GM12892 (cell line): ENCODE results near the gene FANCC.

Experiments
- DNase-seq: peaks from one replicate; pipeline ENCODE4 v3.0.0; 2011; ENCODE audit not compliant: insufficient read length
- FAIRE-seq: peaks from 2 replicates; lab custom pipeline; 2011; peaks lifted over from hg19 to GRCh38; lab: Jason Lieb, UNC
- POLR2A ChIP-seq: IDR thresholded peaks from 2 replicates; pipeline ENCODE4 v1.6.1; 2011; ENCODE audit warnings: low read depth, low read length, control low read depth
- POLR2AphosphoS5 ChIP-seq: IDR thresholded peaks from 2 replicates; pipeline ENCODE4 v1.6.1; 2011; ENCODE audit warnings: low read depth, low read length, control low read depth
- TAF1 ChIP-seq: IDR thresholded peaks from 2 replicates; pipeline ENCODE4 v1.6.1; 2011; ENCODE audit warnings: low read depth, mild to moderate bottlenecking, control low read depth, low read length, borderline replicate concordance

FANCC gene

GRCh38 chr9:95193067-95193466, 124.4 kb downstream of the FANCC start:
- no peak for FAIRE-seq
- TF ChIP-seq POLR2AphosphoS5 = no peak
- no peak for DNase-seq

- DNase-seq (no peak), FAIRE-seq (no peak)
- TF ChIP-seq TAF1 = no peak
- no peak for TF ChIP-seq POLR2A
- TF ChIP-seq POLR2AphosphoS5 = no peak
Observed at GRCh38 chr9:95192631-95193030, 124.9 kb downstream of the FANCC start.

DNA sequence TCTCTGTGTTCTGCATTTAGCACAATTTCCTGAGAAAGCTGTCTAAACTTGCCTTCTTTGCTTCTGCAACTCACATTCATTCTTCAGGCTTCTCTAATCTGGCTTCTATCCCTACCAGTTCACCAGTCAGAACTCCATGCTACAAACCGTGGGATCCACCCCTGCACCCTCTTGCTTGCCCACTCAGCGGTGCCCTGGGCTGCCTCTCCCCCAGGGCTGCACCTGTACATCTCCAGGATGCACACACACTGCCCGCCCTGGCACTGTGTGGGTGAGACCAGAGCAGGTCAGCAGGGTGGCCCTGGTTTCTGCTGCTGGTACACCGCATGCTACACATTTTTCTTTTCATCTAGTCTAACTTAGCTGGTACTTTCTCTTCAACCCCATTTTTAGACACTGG, 127.1 kb downstream of the FANCC start:
- DNase-seq (no peak), FAIRE-seq (no peak)
- TF ChIP-seq POLR2A (no peak), POLR2AphosphoS5 (no peak), TAF1 (no peak)

DNA sequence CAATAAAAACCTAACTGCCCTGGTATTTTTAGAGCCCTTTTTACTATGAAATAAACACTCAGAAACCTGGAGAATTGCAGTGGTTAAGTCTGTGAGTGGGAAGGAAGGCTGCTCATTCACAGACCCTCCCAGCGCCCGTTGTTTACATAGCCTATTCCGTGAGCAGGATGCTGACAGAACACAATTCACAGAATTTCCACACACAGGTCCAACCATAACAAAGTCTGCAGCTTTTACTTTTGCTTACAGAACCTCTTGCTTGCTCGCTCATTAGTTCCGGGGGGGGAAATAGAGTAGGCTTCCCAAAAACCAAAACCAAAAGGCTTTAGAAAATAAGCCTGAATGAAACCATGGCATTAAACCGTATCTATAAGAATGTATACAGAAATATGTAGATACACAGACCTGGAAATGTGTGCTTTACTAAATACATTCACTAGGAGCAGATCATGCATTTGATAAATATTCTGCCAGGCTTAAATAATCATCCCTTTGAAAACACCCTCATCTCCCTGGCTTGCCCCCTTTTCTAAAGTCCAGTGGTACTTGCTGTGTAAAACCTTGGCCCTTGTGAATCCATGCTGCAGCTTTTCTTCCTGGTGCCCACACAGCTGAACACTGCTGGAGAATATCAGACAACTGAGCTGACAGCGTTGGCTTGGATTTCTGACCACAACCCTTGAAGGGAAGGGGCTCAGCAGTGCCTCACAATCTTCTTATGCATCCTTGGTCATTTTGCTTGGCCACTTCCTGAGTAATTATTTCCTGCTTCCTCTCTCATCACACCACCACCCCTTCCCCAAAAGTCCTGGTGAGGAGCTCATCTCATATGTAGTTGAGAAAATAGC, 128.0 kb downstream of the FANCC start:
- TF ChIP-seq POLR2AphosphoS5 (no peak), POLR2A (no peak), TAF1 (no peak)
- FAIRE-seq = no peak

DNA sequence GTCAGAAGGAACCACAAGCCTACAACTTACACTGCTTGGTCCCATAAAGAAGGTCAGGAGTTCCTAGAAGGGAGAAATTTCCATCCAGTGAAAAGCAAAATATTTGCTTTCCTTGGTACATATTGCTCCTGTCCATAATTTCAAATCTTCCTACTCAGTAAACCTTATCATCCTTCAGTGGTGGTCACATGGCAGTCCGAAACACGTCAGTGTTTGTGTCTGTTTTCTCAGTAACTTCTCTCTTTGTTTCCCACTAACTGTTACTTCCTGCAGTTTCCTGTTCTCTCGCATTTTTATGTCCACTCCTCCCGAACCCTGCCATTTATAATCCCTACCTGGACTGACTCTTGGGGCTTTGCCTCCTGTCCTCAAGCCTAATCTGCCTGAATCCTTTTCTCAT, 129.1 kb downstream of the FANCC start:
- FAIRE-seq (no peak), DNase-seq (no peak)
- TF ChIP-seq TAF1 (no peak), POLR2AphosphoS5 (no peak), POLR2A (no peak)

More for the DNA sequence above, 128.0 kb downstream of the FANCC start:
- no peak for DNase-seq

- FAIRE-seq = no peak
- DNase-seq = no peak
- no peak for TF ChIP-seq TAF1
- TF ChIP-seq POLR2AphosphoS5 = no peak
- TF ChIP-seq POLR2A = no peak
Observed at GRCh38 chr9:95185956-95186355, 131.6 kb downstream of the FANCC start.

DNA sequence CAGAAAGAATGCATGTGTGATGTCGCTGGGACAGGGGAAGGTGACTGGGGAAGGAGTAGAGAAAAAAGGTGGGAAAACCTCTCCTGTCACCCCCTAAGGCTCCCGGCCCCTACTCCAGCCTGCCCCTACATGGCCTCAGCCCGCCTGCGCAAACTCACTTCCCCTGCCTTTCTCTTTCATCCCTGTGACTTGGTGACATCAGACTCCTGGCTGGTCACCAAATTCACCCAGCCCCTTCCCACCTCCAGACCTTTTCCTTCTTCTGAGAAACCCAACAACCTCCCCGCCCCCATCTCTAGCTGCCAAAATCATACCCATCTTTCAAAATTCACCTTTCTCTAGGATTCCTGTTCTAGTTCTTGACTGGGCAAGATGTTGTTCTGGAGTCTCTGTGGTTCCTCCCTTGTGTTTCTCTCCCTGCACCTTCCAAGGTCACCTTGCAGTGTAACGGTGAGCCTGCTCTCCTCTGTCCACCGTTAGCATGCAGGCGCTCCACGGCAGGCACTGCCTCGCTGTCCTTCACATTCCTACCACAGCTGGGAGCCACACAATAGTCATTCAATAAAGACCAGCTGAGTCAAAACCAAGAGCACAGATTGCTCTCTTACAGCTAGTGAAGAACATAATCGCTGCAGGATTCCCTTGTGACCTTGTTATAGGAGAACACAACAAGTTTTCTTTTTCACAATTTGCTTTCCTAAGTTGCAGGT, 134.5 kb downstream of the FANCC start:
- FAIRE-seq (no peak), DNase-seq (no peak)
- TF ChIP-seq TAF1 = no peak
- no peak for TF ChIP-seq POLR2A
- TF ChIP-seq POLR2AphosphoS5 = no peak

- FAIRE-seq = no peak
- no peak for DNase-seq
- no peak for TF ChIP-seq POLR2AphosphoS5
- no peak for TF ChIP-seq POLR2A
- no peak for TF ChIP-seq TAF1
Observed at GRCh38 chr9:95181835-95182234, 135.7 kb downstream of the FANCC start.

GRCh38 chr9:95181226-95181818, 136.2 kb downstream of the FANCC start:
- TF ChIP-seq TAF1 (no peak), POLR2A (no peak), POLR2AphosphoS5 (no peak)
- DNase-seq (no peak), FAIRE-seq (no peak)

DNA sequence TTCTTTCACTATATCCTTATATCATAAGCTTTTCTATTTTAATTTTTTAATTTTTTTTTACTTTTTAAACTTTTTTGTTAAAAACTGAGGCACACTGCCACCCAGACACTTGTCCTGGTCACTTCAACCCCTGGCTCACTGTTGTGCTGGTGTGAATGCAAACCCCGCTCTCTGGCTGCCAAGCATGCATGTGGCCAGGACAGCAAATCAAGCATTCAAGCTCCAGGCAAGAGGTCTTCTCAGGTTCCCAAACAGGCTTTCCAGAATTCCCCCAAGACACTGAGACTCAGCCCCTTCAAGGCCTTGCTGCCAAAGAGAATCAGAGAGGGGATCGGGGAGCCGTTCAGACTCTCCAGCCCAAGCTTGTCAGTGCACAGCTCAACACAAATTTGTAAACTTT, 139.9 kb downstream of the FANCC start:
- no peak for TF ChIP-seq POLR2AphosphoS5
- TF ChIP-seq TAF1 = no peak
- no peak for TF ChIP-seq POLR2A
- FAIRE-seq (no peak), DNase-seq (no peak)

DNA sequence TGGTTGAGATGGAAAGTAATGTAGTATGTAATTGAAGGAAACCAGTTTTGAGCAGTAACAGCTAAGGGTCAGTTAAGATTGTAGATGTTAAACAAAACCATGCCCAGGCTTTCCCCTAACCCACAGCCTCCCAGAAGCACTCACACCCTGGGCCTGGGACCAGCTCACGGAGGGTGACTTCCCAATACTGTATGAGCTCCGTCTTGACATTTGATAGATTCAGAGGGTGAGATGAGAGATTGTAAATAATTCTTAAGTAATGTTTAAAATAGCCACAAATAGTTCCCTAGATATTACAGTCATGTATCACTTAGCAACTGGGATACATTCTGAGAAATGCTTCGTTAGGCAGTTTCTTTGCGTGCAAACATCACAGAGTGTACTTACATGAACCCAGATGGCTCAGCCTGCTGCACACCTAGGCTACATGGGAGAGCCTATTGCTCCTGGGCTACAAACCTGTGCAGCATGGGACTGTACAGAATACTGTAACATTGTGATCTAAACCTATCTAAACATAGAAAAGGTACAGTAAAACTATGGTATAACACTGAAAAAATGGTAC, 140.7 kb downstream of the FANCC start:
- no peak for TF ChIP-seq POLR2AphosphoS5
- TF ChIP-seq TAF1 = no peak
- no peak for TF ChIP-seq POLR2A
- FAIRE-seq (no peak), DNase-seq (no peak)

- no peak for TF ChIP-seq TAF1
- no peak for TF ChIP-seq POLR2A
- TF ChIP-seq POLR2AphosphoS5 = no peak
- FAIRE-seq (no peak), DNase-seq (no peak)
Observed at GRCh38 chr9:95175523-95175922, 142.0 kb downstream of the FANCC start.
